NCI-H2107 (cell line): Measurements from ENCODE around the gene C20orf144.
"Not testable (repeated sequence)": the region's sequence is repeated elsewhere in the genome, so short reads cannot be mapped to it uniquely, and the experiment has no call there.

Source experiments
- DNase-seq: peaks from one replicate; lab custom pipeline; 2025; lab: John Stamatoyannopoulos, UW

Gene C20orf144

GRCh38 chr20:33693741-33694638, 31.9 kb downstream of the C20orf144 start:
- DNase-seq, result no peak

- DNase-seq, result no peak
These were observed 32.5 kb downstream of the C20orf144 start for GRCh38 chr20:33694639-33695012.

GRCh38 chr20:33696448-33696847, 34.3 kb downstream of the C20orf144 start:
- no peak for DNase-seq

- no peak for DNase-seq
These were observed 35.0 kb downstream of the C20orf144 start for GRCh38 chr20:33697129-33697528.

- not testable (repeated sequence) for DNase-seq
These were observed 36.8 kb downstream of the C20orf144 start for GRCh38 chr20:33698966-33699365.

- not testable (repeated sequence) for DNase-seq
These were observed 38.7 kb downstream of the C20orf144 start for GRCh38 chr20:33700696-33701441.

- no peak for DNase-seq
These were observed 39.7 kb downstream of the C20orf144 start for GRCh38 chr20:33701629-33702450.

- no peak for DNase-seq
These were observed 40.7 kb downstream of the C20orf144 start for GRCh38 chr20:33702861-33703260.

- no peak for DNase-seq
These were observed 41.5 kb downstream of the C20orf144 start for GRCh38 chr20:33703498-33704137.

- no peak for DNase-seq
These were observed 42.2 kb downstream of the C20orf144 start for GRCh38 chr20:33704197-33704924.

GRCh38 chr20:33707668-33708067, 45.5 kb downstream of the C20orf144 start:
- no peak for DNase-seq

- DNase-seq, result no peak
These were observed 47.3 kb downstream of the C20orf144 start for GRCh38 chr20:33709398-33709797.

GRCh38 chr20:33709905-33710541, 47.9 kb downstream of the C20orf144 start:
- DNase-seq, result no peak

- DNase-seq, result no peak
These were observed 48.7 kb downstream of the C20orf144 start for GRCh38 chr20:33710681-33711445.

GRCh38 chr20:33711446-33711738, 49.3 kb downstream of the C20orf144 start:
- DNase-seq, result no peak
